ENCODE measurements around the gene RYR2. TPM values are rescaled to one million over a fixed set of nuclear protein-coding genes. Genes with fewer than 3 reads are reported as not detected.
A peak's percentile ranks its signal among the peaks of the same experiment; 100 is the strongest.

RYR2 gene
- total RNA-seq, 4 donors from 2014 or later: 0.88 to 8.4 (median 5.5) TPM

- Histone ChIP-seq H3K9me3 (no peaks in the 10 kb centered on the region), H3K4me1 (peaks cover 0 to 5% of the 10 kb centered on the region in 2 donors), H3K27me3 (no peaks in the 10 kb centered on the region), H3K36me3 (no peaks in the 10 kb centered on the region), H3K27ac (no peak overlapping the region), H3K4me3 (no peak overlapping the region)
- intact Hi-C loops (cut with DNase I; ENCODE audit: low total_unique reads): no loop called here
- TF ChIP-seq CTCF (IDR thresholded peaks at IDR 0.05): no peak
- TF ChIP-seq POLR2A (IDR thresholded peaks at IDR 0.05): no peak
- DNase-seq: peak; percentile 65 to 67
These were observed 163.5 kb downstream of the RYR2 start for GRCh38 chr1:237205400-237206064.

- TF ChIP-seq POLR2A (IDR thresholded peaks at IDR 0.05): no peak
- TF ChIP-seq CTCF (IDR thresholded peaks at IDR 0.05): no peak
- no peaks in the 10 kb centered on the region for H3K36me3 ChIP-seq
- no peak for DNase-seq
- H3K4me3 ChIP-seq: no peak overlapping the region
- no peaks in the 10 kb centered on the region for H3K27me3 ChIP-seq
- intact Hi-C loops (cut with DNase I; ENCODE audit: low total_unique reads): no loop called here
- peaks cover 0 to 5% of the 10 kb centered on the region in 2 donors for H3K4me1 ChIP-seq
- no peak overlapping the region for H3K27ac ChIP-seq
- H3K9me3 ChIP-seq: no peaks in the 10 kb centered on the region
These were observed 164.1 kb downstream of the RYR2 start for GRCh38 chr1:237206065-237206414.

GRCh38 chr1:237211031-237211430 lies 169.0 kb downstream of the RYR2 start:
- no peak overlapping the region for H3K4me3 ChIP-seq
- no peaks in the 10 kb centered on the region for H3K36me3 ChIP-seq
- intact Hi-C loops (cut with DNase I; ENCODE audit: low total_unique reads): no loop called here
- H3K27me3 ChIP-seq: no peaks in the 10 kb centered on the region
- H3K9me3 ChIP-seq: no peaks in the 10 kb centered on the region
- H3K4me1 ChIP-seq: no peaks in the 10 kb centered on the region
- H3K27ac ChIP-seq: no peak overlapping the region
- no peak for DNase-seq
- TF ChIP-seq POLR2A (IDR thresholded peaks at IDR 0.05) (no peak), CTCF (IDR thresholded peaks at IDR 0.05) (no peak)

GRCh38 chr1:237211540-237211939 lies 169.6 kb downstream of the RYR2 start:
- no peaks in the 10 kb centered on the region for H3K36me3 ChIP-seq
- DNase-seq: no peak
- TF ChIP-seq CTCF (IDR thresholded peaks at IDR 0.05): no peak
- no peak for TF ChIP-seq POLR2A (IDR thresholded peaks at IDR 0.05)
- H3K27me3 ChIP-seq: no peaks in the 10 kb centered on the region
- H3K4me1 ChIP-seq: no peaks in the 10 kb centered on the region
- no peak overlapping the region for H3K27ac ChIP-seq
- intact Hi-C loops (cut with DNase I; ENCODE audit: low total_unique reads): no loop called here
- H3K9me3 ChIP-seq: no peaks in the 10 kb centered on the region
- H3K4me3 ChIP-seq: no peak overlapping the region

GRCh38 chr1:237219751-237220642 lies 178.0 kb downstream of the RYR2 start:
- Histone ChIP-seq H3K27me3 (no peaks in the 10 kb centered on the region), H3K9me3 (no peaks in the 10 kb centered on the region), H3K4me3 (no peak overlapping the region), H3K36me3 (no peaks in the 10 kb centered on the region), H3K27ac (no peak overlapping the region), H3K4me1 (no peaks in the 10 kb centered on the region)
- intact Hi-C loops (cut with DNase I; ENCODE audit: low total_unique reads): no loop called here
- DNase-seq: peak in 1 of 2 donors; percentile 20
- TF ChIP-seq CTCF (IDR thresholded peaks at IDR 0.05): no peak
- TF ChIP-seq POLR2A (IDR thresholded peaks at IDR 0.05): no peak
